ENCODE data around the gene ADAM22. TPM values are rescaled to one million over a fixed set of nuclear protein-coding genes. Genes with fewer than 3 reads are reported as not detected.
"Not testable (repeated sequence)": the region's sequence is repeated elsewhere in the genome, so short reads cannot be mapped to it uniquely, and the experiment has no call there.

Gene ADAM22
- total RNA-seq (32.5 TPM), polyA plus RNA-seq (2.9 TPM)

DNA sequence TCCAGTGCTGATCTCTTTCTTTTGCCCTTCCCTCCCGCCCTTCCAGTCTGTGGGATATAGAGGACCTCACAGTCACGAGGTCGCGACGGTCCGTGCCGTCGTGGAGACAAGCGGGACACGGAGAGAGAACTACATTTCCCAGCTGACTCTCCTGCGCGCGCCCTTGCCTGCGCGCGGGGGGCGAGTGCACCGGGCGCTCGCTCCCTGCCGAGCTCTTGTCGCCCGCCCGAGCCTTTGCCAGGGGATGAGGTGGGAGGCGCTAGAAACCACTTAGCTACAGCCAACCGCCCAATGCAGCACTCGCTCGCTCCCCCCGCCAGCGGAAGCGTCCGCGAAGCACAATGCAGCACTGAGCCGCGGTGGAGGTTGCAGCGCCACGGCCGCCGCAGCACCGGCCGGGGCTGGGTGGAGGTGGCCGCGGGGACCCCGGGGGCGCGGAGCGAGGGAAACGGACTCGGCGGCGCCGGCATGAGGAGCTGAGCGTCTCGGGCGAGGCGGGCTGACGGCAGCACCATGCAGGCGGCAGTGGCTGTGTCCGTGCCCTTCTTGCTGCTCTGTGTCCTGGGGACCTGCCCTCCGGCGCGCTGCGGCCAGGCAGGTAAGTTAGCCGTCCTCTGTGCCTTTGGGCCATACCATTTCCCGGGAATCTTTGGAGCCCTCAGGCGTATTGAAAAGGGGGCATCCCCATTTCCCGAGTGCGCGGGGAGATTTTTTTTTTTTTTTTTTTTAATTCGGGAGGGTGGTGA is at the start of gene ADAM22:
TSS of gene ADAM22 (plus strand) at position 299 of the 746 bp plus-strand sequence. CDS start at position 514, 215 bp downstream.
- under 1% methylated on average over 70 of the region's 70 CpGs for WGBS
- DNase-seq (ENCODE audit: extremely low spot score) = peak; percentile 86
- no peaks in the 10 kb centered on the region for H3K4me1 ChIP-seq (ENCODE audit: insufficient read depth)
- no peak within 1 kb of the TSS for H3K27ac ChIP-seq (ENCODE audit: low read depth)
- H3K4me3 ChIP-seq (ENCODE audit: low read depth, low read length) = peak within 1 kb of the TSS; percentile 65
- H3K36me3 ChIP-seq (ENCODE audit: insufficient read depth) = no peaks in the 10 kb centered on the region

DNA sequence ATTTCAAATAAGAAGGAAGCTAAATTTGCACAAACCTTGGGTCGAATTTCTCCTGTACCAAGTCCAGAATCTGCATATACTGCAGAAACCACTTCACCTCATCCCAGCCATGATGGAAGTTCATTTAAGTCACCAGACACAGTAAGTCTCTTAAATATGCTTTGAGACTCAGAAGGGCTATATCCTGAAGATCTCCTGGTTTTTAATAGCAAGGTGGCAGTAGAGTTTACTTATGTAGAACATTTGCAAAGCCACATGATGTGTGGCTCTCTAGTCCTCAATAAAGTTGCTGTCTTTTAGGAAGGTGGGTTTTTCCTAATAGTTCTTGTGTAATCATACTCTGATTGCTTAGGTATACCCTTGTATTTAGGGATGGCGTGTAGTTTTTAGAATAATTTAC is 49.0 kb upstream of the ADAM22 start:
- WGBS = 96% methylated on average over 2 of the region's 2 CpGs
- Histone ChIP-seq H3K36me3 (ENCODE audit: insufficient read depth) (peaks cover 2% of the 10 kb centered on the region), H3K4me3 (ENCODE audit: low read depth, low read length) (no peak overlapping the region), H3K27ac (ENCODE audit: low read depth) (no peak overlapping the region), H3K4me1 (ENCODE audit: insufficient read depth) (no peaks in the 10 kb centered on the region)
- no peak for DNase-seq (ENCODE audit: extremely low spot score)

- peaks cover 2% of the 10 kb centered on the region for H3K36me3 ChIP-seq (ENCODE audit: insufficient read depth)
- no peak overlapping the region for H3K27ac ChIP-seq (ENCODE audit: low read depth)
- no peak overlapping the region for H3K4me3 ChIP-seq (ENCODE audit: low read depth, low read length)
- no peak for DNase-seq (ENCODE audit: extremely low spot score)
- no peaks in the 10 kb centered on the region for H3K4me1 ChIP-seq (ENCODE audit: insufficient read depth)
Observed at GRCh38 chr7:87886875-87887274, 47.2 kb upstream of the ADAM22 start.

- Histone ChIP-seq H3K36me3 (ENCODE audit: insufficient read depth) (no peaks in the 10 kb centered on the region), H3K4me3 (ENCODE audit: low read depth, low read length) (no peak overlapping the region), H3K27ac (ENCODE audit: low read depth) (no peak overlapping the region), H3K4me1 (ENCODE audit: insufficient read depth) (no peaks in the 10 kb centered on the region)
- DNase-seq (ENCODE audit: extremely low spot score) = no peak
- WGBS = 92% methylated on average over 2 of the region's 2 CpGs
Observed at GRCh38 chr7:87895363-87895762, 38.7 kb upstream of the ADAM22 start.

DNA sequence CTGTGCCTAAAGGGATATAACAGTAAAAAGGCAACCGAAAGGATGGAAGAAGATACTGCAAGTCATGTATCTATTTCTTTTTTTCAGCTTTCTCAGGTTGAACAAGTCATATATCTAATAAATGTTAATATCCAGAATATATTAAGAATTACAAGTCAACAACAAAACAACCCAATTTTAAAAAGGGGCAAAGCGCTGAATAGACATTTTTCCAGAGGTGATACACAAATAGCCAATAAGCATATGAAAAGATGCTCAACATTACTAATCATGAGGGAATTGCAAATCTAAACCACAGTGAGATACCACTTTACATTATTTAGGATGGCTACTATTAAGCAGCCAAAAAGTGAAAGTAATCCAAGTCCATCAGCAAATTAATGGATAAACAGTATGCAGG is 34.8 kb upstream of the ADAM22 start:
- no peaks in the 10 kb centered on the region for H3K36me3 ChIP-seq (ENCODE audit: insufficient read depth)
- DNase-seq (ENCODE audit: extremely low spot score) = no peak
- no peaks in the 10 kb centered on the region for H3K4me1 ChIP-seq (ENCODE audit: insufficient read depth)
- no peak overlapping the region for H3K27ac ChIP-seq (ENCODE audit: low read depth)
- H3K4me3 ChIP-seq (ENCODE audit: low read depth, low read length) = no peak overlapping the region
- WGBS = 98% methylated on average over 2 of the region's 2 CpGs

GRCh38 chr7:87907136-87907906 is 26.7 kb upstream of the ADAM22 start:
- not testable (repeated sequence) for DNase-seq (ENCODE audit: extremely low spot score); H3K4me3 ChIP-seq (ENCODE audit: low read depth, low read length); H3K36me3 ChIP-seq (ENCODE audit: insufficient read depth); H3K27ac ChIP-seq (ENCODE audit: low read depth); H3K4me1 ChIP-seq (ENCODE audit: insufficient read depth)
- 94% methylated on average over 3 of the region's 3 CpGs for WGBS

GRCh38 chr7:87908814-87909213 is 25.2 kb upstream of the ADAM22 start:
- H3K27ac ChIP-seq (ENCODE audit: low read depth); H3K36me3 ChIP-seq (ENCODE audit: insufficient read depth); DNase-seq (ENCODE audit: extremely low spot score); H3K4me1 ChIP-seq (ENCODE audit: insufficient read depth); H3K4me3 ChIP-seq (ENCODE audit: low read depth, low read length): not testable (repeated sequence)
- WGBS = 97% methylated on average over 4 of the region's 4 CpGs

GRCh38 chr7:87912121-87912520 is 21.9 kb upstream of the ADAM22 start:
- no peak for DNase-seq (ENCODE audit: extremely low spot score)
- Histone ChIP-seq H3K4me3 (ENCODE audit: low read depth, low read length) (no peak overlapping the region), H3K27ac (ENCODE audit: low read depth) (no peak overlapping the region), H3K4me1 (ENCODE audit: insufficient read depth) (no peaks in the 10 kb centered on the region), H3K36me3 (ENCODE audit: insufficient read depth) (no peaks in the 10 kb centered on the region)
- WGBS = 86% methylated on average over 4 of the region's 4 CpGs

GRCh38 chr7:87918740-87919139 is 15.3 kb upstream of the ADAM22 start:
- Histone ChIP-seq H3K4me3 (ENCODE audit: low read depth, low read length) (no peak overlapping the region), H3K4me1 (ENCODE audit: insufficient read depth) (no peaks in the 10 kb centered on the region), H3K27ac (ENCODE audit: low read depth) (no peak overlapping the region), H3K36me3 (ENCODE audit: insufficient read depth) (no peaks in the 10 kb centered on the region)
- WGBS = 65% methylated on average over 1 of the region's 1 CpG
- DNase-seq (ENCODE audit: extremely low spot score) = no peak

DNA sequence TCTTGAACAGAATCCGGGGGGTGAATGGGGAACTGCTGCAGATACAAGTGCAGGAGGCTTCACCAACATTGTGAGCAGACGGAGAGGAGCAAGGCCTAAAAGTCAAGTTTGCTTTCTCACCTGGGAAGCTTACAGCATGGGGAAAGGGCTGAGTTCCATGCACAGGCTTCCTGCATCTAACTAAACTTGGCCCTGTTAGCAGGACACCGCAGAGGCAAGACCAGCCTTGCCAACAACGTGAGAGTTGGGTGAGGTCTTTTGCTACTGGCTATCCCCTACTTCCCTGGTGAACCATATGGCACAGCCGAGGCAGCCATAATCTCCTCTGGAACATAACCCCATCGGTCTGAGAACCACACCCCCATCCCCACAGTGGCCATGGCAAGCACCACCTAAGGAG is 14.2 kb upstream of the ADAM22 start:
- WGBS = 91% methylated on average over 6 of the region's 6 CpGs

GRCh38 chr7:87920578-87920977 is 13.5 kb upstream of the ADAM22 start:
- no peaks in the 10 kb centered on the region for H3K36me3 ChIP-seq (ENCODE audit: insufficient read depth)
- H3K4me3 ChIP-seq (ENCODE audit: low read depth, low read length) = no peak overlapping the region
- no peaks in the 10 kb centered on the region for H3K4me1 ChIP-seq (ENCODE audit: insufficient read depth)
- no peak overlapping the region for H3K27ac ChIP-seq (ENCODE audit: low read depth)
- 71% methylated on average over 5 of the region's 5 CpGs for WGBS
- no peak for DNase-seq (ENCODE audit: extremely low spot score)

More for the DNA sequence above, 14.2 kb upstream of the ADAM22 start:
- no peaks in the 10 kb centered on the region for H3K36me3 ChIP-seq (ENCODE audit: insufficient read depth)
- no peak for DNase-seq (ENCODE audit: extremely low spot score)
- no peak overlapping the region for H3K4me3 ChIP-seq (ENCODE audit: low read depth, low read length)
- H3K4me1 ChIP-seq (ENCODE audit: insufficient read depth) = no peaks in the 10 kb centered on the region
- no peak overlapping the region for H3K27ac ChIP-seq (ENCODE audit: low read depth)

- not testable (repeated sequence) for H3K36me3 ChIP-seq (ENCODE audit: insufficient read depth); H3K4me1 ChIP-seq (ENCODE audit: insufficient read depth); DNase-seq (ENCODE audit: extremely low spot score); H3K27ac ChIP-seq (ENCODE audit: low read depth); H3K4me3 ChIP-seq (ENCODE audit: low read depth, low read length)
- WGBS = 93% methylated on average over 8 of the region's 8 CpGs
Observed at GRCh38 chr7:87922759-87923395, 11.2 kb upstream of the ADAM22 start.

DNA sequence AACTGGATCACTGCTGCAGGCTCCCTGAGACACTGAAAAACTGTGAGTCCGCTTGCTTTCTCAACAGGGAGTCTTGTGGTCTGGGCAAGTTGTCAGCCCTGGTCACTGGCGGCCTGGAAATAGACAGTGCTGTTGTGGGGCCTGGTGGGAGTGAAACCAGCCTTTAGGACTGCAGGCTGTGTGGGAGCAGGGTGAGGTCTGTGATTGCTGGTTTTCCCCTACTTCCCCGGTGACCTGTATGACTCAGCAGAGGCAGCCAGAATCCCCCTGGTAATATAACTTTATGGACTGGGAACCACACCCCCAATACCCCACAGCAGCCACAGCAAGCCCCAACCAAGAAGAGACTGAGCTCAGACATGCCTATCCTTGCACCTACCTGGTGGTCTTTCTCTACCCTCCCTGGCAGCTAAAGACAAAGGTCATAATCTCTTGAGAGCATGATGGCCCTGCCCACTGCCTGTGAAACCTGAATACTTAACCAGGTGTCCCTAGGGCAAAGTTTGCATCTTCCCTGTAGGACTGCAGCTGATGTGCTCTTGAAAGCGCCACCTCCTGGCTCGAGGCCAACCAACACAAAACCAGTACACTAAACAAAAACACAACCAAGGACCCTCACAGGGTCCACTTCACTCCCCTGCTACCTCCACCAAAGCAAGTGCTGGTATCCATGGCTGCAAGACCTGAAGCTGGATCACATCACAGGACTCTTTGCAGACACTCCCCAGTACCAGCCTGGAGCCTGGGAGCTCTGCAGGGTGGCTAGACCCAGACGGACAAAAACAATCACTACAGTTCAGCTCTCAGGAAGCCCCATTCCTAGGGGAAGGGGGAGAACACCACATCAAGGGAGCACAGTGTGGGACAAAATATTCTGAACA is 7.2 kb upstream of the ADAM22 start:
- no peak for DNase-seq (ENCODE audit: extremely low spot score)
- no peaks in the 10 kb centered on the region for H3K4me1 ChIP-seq (ENCODE audit: insufficient read depth)
- H3K4me3 ChIP-seq (ENCODE audit: low read depth, low read length) = no peak overlapping the region
- no peaks in the 10 kb centered on the region for H3K36me3 ChIP-seq (ENCODE audit: insufficient read depth)
- 40% methylated on average over 6 of the region's 6 CpGs for WGBS
- H3K27ac ChIP-seq (ENCODE audit: low read depth) = no peak overlapping the region

All from urinary bladder (tissue), 4 donors.